ENCODE measurements around the gene SPRN.

- TF ChIP-seq CTCF (IDR thresholded peaks at IDR 0.05; ENCODE audit: insufficient read depth, low read length, poor library complexity, severe bottlenecking) (no peak), EZH2phosphoT487 (conservative IDR thresholded peaks at IDR 0.05; ENCODE audit: low read length) (no peak)
Measured at GRCh38 chr10:133451346-133451745, 26.9 kb upstream of the SPRN start.

All from SU-DHL-6 (cell line).